HG03342 (cell line): ENCODE data around the gene OCIAD2.
"Not testable (repeated sequence)": the region's sequence is repeated elsewhere in the genome, so short reads cannot be mapped to it uniquely, and the experiment has no call there.

ENCODE experiments used
- ATAC-seq: cut with Tn5 transposase; IDR thresholded peaks from one replicate; pipeline ENCODE4 v1.9.1; 2021; ENCODE audit warnings: mild to moderate bottlenecking, moderate library complexity; ENCODE audit not compliant: unreplicated experiment

Gene OCIAD2

DNA sequence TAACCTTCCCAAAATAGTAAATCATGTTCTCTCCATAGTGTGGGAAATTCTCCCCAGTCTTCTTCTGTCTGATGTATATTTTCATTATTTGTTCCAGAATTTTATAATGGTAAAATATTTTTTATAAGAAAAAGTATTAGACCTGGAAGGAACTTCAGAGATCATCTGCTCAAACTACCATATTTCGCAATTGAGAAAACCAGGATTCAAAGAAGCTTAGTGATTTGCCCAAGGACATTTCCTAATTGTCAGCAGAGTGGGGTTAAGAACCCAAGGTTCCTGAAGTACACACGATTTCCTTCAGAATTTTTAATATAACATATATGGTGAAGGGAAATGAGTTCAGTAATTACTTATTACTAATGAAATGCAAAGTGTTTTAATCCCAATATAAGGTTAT, 51.6 kb downstream of the OCIAD2 start:
- ATAC-seq = no peak

DNA sequence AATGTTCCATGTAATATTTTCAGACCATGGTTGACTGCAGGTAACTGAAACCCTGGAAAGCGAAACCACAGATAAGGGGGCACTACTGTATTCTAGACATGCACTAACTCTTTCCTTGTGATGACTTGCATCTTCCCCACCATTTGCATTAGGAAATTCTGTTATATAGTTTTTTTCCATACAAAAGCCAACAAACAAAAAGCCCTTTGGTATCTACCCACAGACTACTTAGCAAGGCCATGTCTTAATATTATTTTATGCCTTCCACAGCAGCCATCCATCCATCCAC, 52.2 kb downstream of the OCIAD2 start:
- no peak for ATAC-seq

DNA sequence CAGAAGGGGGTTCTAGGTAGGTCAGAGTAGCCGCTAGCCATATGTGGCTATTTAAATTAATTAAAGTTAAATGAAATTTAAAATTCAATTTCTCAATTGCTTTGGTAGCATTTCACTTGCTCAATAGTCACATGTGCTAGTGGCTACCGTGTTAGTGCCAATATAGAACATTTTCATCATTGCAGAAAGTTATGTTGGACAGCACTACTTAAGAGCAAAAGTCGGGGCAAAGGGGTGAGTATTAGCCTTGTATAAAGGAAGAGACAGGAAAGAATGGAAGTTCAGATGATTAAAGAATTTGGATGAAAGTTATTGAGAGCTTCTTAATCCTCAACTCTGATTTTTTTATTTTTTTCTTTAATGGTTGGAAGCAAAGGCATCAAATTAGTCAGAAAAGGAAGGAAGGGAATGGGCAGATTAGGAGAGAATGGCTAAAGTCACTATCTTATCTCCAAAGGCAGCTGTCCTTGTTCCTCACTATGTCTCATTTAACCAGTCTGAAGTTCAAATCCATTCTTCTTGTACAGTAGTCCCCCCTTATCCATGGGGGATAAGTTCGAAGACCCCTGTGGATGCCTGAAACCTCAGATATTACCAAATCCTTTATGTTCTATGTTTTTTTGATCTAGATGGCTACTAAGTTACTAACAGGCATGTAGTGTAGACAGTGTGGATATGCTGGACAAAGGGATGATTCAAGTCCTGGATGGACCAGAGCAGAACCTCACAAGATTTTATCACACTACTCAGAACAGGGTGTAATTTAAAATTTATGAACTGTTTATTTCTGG, 52.8 kb downstream of the OCIAD2 start:
- no peak for ATAC-seq

DNA sequence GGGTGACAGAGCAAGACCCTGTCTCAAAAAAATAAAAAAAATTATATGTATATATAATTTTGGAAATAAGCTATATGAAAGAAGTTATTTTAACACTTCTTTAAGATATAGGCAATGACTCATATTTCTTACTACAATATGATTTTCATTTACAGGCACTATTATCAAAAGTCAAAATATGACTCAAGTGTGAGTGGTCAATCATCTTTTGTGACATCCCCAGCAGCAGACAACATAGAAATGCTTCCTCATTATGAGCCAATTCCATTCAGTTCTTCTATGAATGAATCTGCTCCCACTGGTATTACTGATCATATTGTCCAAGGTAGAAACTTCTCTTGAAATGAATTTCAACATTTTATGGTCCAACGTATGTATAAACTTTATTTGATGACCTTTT, 54.9 kb downstream of the OCIAD2 start:
- ATAC-seq = no peak

DNA sequence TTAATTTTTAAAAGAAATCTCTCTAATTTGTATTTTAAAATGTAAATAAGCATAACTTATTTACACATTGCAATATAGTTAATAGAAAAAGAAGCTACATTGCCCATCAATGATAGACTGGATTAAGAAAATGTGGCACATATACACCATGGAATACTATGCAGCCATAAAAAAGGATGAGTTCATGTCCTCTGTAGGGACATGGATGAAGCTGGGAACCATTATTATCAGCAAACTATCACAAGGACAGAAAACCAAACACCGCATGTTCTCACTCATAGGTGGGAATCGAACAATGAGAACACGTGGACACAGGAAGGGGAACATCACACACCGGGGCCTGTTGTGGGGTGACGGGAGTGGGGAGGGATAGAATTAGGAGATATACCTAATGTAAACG, 57.8 kb downstream of the OCIAD2 start:
- not testable (repeated sequence) for ATAC-seq

DNA sequence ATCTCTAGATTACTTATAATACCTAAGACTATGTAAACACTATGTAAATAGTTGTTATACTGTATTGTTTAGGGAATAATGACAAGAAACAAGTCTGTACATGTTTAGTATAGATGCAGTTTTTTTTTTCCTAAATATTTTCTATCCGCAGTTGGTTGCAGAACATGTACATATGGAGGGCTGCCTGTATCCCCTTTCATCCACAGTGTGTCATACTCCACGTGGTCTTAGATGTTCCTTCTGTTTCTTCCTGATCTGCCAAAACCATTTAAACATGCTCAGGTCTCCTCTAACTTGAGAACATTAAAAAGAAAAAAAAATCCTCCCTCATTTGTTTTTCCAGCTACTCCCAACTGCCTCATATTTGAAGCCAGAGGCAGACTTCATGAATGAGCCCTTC, 61.7 kb downstream of the OCIAD2 start:
- no peak for ATAC-seq

DNA sequence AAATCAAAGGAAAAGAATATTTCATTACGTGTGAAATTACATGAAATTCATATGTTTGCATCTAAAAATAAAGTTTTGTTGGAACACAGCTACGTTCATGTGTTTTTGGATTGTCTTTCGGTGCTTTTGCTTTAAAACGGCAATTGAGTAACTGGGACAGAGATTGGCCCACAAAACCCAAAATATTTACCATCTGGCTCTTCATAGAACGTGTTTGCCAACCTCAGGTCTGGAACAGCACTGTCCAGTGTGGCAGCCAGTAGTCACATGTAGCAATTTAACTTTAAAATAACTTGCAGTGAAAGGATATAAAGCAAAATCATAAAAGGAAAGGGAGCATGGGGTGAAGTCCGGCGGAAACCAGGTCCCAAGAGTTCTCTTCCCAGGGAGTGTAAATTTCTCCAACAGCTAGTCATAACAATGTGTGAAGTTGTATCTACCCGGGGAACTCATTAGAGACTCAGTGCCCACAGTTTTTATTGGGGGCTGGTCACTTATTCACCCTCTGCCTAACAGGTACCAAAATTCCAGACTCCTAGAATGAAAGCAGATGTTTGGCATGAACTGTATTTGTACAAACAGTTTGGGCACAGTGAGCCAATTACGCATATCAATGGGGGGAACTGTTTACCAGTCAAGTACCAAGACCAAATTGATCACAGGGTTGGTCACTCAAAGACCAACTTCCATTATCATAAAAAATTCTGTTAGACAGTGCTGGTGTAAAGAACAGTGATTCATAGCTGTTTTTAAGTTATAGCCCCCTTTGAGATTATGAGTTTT, 65.3 kb downstream of the OCIAD2 start:
- no peak for ATAC-seq

DNA sequence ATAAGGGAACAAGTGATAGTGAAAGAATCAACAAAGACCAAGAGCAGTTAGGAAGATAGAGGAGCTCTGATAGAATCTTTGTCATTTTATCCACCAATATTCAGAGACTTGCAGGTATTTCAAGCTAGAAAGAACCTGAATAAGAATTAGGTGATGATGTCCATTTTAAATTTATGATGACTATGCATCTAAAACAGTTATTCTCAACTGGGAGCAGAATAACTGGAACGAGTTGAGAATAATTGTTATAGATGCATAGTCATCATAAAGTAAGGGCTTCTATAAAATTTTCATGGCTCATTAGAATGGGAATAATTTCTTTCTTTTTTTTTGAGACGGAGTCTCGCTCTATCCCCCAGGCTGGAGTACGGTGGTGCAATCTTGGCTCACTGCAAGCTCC, 69.9 kb downstream of the OCIAD2 start:
- no peak for ATAC-seq
